NCI-H774 (cell line): ENCODE data around the gene ERN2.
"Not testable (repeated sequence)": the region's sequence is repeated elsewhere in the genome, so short reads cannot be mapped to it uniquely, and the experiment has no call there.

Experiments used
- DNase-seq: peaks from one replicate; lab custom pipeline; 2025; lab: John Stamatoyannopoulos, UW

ERN2 gene

DNA sequence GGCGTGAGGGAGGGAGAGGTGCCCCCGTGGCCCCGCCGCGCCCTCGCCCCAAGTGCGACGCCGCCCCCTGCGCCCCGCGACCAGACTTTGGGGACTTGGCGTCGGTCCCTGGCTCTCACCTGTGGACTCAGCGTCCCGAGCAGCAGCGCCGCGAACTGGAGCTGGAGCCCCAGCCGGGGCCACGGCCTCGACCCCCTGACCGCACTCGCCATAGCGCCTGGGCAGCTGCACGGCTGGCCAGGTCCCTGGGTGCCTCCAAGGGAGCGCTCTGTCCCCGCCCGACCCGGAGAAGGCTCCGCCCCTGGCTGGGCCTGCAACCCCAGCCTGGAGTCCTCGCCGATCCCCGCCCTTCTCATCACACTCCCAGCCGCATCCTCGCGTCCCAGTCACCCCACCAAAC lies at the start of gene ERN2:
Gene ERN2, minus strand, starts transcription at position 247 of the 400 bp plus-strand sequence. Its CDS starts 35 bp downstream, at position 212.
- DNase-seq, result no peak

DNA sequence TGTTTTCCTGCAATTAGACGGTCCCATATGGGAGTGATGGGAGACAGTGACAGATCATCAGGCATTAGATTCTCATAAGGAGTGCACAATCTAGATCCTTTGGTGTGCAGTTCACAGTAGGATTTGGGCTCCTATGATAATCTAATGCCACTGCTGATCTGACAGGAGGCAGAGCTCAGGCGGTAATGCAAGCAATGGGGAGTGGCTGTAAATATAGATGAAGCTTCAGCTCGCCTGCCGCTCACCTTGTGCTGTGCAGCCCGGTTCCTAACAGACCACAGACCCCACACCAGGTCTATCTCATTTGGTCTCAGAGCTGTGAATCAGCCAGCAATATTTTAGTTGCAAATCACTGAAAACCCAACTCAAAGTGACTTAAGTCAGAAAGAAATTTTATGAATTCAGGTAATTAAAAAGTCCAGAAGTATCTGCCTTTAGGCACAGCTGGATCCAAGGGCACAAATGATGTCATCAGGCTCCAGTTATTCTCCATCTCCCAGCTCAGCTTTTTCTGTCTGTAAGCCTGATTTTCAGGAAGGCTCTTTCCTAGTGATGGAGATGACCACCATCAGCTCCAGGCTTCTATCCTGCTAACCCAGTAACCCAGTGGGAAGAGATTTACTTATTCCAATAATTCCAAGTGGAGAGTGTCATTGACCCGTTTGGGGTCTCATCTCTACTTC lies 45.1 kb upstream of the ERN2 start:
- no peak for DNase-seq

DNA sequence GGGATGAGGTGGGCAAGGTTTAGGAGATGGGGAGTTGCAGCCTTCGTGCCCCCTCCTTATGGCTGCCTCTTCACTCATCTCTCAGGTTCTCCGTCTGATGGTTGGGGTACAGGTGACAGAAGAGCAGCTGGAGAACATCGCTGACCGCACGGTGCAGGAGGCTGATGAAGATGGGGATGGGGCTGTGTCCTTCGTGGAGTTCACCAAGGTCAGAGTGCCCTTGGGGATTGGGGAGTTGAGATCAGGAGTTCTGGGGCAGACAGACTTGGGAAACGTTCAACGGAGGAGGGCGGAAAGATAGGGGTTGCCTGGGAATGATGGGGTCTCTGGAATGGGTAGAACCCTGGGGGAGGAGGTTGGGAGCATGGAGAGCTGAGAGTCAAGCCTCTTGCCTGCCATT lies 44.1 kb upstream of the ERN2 start:
- no peak for DNase-seq

DNA sequence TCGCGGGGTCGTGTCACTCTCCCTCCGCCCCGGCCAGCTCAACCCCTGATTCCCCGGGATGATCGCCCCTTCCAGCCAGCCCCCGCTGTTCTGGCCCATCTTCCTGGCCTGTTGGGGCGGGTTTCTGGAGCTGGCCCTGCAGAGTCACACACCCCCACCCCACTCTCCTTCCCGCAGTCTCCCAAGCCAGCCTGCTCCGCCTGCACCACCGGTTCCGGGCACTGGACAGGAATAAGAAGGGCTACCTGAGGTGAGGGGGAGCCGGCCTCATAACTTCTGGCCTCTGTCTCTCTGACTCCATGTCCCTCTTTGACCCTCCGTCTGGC lies 42.4 kb upstream of the ERN2 start:
- no peak for DNase-seq

DNA sequence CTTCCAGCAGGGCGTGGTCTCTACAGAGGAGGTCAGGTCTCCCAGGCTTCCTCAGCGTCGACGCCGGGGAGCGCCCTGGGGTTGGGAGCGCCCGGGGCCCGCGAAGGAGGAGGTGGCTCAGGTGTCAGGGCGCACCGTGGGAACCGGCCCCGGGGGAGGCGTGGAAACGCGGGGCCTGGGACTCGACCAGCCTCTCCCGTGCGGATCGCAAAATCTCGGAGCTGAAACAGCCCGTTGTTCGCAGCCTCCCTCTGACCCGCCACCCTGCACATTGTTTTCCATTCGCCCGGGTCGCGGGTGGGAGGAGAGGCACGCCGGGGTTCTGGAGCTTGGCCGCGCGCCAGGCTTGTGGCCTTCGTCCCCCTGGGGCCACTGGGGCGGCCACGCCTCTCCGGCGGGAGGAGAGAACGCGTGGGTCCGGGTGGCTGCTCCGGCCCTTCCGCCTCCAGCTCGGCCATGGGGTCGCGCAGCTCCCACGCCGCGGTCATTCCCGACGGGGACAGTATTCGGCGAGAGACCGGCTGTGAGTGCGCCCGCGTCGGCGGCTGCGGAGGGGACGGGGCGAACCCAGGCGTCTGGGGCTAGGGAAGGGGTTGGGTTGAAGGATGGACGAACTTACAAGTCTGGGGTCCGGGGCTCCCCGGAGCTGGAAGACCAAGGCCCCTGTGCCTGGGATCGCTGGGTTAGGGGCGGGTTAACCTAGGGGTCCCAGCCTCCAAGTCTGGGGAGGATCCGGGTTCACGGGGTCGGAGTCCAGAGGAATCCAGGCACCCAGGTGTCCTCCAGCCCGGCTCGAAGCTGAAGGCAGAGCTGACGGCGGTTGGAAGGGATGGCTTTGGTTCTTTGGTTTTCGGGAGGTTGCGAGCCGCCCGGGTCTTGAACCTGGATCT lies 41.8 kb upstream of the ERN2 start, which contains the start of gene CHP2:
Gene CHP2, plus strand, starts transcription at position 433 of the 890 bp plus-strand sequence. Its CDS starts 24 bp downstream, at position 457.
- DNase-seq, result no peak

DNA sequence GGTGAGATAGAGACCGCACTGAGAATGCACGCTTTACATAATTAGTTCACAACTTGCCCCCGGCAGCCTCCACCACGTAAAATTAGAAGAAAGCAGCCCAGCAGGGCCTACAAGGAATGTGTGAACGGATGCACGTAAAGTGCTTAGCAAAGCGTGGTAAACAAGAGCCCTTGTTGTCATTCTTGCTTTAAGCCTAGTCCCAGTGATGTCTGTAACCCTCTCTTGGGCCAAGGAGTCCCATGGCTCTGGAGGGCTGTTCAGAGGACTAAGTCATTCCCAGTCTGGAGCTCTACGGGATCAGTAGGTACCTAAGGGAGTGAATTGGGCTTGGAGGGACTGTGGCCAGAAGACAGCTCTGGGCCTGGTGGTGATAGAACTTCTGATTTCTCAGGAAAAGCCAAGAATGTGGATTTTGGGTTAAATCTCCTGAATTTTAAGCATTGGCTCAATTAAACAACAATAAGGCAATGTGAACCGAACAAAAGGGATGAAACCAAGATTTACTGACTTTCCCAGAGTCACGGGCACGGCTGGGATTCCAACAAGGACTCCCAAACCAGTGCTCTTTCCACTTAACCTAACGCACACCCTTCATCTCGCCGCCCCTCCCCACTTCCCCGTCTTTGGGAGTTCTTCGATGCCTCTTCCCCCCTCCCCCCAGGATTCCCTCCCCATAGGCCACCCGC lies 41.0 kb upstream of the ERN2 start:
- DNase-seq, result no peak

DNA sequence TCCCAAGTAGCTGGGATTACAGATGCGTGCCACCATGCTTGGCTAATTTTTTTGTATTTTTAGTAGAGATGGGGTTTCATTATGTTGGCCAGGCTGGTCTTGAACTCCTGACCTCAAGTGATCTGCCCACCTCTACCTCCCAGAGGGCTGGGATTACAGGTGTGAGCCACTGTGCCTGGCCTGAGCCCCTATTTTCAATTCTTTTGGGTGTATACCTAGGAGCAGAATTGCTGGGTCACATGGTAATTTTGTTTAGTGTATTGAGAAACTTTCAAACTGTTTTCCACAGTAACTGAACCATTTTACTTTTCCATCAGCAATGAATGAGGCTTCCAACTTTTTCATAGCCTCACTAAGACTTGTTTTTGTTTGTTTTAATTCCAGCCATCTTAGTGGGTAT lies 38.0 kb upstream of the ERN2 start:
- not testable (repeated sequence) for DNase-seq

DNA sequence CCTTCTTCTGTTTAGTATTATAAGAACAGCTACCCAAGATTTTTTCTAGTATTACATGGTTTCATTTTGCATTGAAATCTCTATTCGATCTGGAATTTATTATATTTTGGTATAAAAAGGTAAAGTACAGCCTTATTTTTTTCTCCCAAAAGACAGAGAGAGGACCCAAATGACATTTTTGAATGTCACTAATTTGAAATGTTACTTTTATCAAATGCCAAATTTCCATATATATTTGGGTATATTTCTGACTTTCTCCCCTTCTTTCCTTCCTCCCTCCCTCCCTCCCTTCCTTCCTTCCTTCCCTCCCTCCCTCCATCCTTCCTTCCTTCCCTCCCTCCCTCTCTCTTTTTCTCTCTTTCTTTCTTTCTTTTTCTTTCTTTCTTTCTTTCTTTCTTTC lies 35.6 kb upstream of the ERN2 start:
- DNase-seq, result no peak

DNA sequence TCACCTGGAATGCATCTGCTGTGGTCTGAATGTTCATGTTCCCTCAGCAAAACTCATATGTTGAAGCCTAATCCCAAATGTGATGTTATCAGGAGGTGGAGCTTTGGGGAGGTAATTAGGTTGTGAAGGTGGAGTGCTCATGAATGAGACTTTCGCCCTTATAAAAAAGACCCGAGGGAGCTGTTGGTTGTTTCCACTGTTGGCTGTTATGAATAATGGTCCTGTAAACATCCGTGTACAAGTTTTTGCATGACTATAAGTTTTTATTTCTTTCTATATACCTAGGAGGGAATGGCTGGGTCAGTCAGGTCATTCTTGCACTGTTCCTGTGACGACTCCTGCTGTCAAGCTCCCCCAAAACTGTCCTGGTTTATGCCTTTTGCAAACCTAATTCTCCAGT lies 32.2 kb upstream of the ERN2 start:
- no peak for DNase-seq

DNA sequence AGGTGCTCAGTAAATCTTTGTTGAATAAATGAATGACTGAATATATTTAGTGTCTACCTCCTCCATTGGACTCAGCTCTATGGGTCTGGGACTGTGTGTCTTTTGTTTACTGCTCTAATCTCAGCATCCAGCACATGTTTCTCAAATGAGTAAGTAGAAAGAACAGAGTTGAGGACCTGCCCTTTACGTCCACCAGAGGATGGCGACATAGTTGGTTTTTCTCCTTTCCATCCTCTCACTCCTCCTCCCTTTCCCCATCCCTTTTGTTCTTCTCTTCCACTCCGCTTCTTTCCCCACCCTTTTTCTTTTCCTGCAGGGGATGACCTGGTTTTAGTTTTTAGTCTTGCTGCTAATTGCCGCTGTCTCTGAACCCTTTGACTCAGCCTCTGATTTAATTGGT lies 29.7 kb upstream of the ERN2 start:
- DNase-seq, result no peak

DNA sequence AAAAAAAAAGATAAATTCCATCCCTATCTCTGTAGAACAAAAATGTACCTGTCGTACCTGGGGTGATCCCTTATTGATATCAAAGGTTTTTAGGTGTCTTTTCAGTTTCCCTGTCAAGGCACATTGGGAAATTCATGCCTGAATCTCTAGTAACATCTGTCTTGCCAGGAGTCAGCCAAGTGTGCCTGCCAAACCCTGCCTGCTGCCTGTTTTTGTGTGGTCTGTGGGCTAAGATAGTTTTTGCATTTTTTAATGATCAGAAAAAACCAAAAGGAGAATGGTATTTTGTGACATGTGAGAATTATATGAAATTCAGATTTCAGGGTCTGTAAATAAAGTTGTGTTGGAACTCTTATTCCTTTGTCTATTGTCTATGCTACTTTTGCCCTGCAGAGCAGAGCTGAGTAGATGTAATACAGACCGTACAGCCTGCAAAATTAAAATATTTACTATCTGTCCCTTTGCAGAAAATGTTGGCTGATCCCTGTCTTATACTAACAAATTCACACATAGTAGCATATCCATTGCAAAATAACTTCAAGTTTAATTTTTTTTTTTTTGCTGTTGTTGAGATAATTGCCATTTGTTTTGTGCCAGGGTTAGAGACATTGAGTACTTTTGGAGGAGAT lies 28.8 kb upstream of the ERN2 start:
- DNase-seq, result no peak

DNA sequence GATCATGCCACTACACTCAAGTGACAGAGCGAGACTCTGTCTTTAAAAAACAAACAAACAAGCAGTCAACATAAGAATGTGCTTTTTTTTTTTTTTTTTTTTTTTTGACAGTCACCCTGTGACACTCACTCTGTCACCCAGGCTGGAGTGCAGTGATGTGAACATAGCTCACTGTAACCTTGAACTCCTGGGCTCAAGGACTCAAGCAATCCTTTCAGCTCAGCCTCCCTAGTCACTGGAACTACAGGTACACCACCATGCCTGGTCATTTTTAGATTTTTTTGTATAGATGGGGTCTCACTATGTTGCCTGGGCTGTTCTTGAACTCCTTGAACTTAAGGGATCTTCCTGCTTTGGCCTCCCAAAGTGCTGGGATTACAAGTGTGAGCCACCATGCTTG lies 26.5 kb upstream of the ERN2 start:
- DNase-seq, result no peak

DNA sequence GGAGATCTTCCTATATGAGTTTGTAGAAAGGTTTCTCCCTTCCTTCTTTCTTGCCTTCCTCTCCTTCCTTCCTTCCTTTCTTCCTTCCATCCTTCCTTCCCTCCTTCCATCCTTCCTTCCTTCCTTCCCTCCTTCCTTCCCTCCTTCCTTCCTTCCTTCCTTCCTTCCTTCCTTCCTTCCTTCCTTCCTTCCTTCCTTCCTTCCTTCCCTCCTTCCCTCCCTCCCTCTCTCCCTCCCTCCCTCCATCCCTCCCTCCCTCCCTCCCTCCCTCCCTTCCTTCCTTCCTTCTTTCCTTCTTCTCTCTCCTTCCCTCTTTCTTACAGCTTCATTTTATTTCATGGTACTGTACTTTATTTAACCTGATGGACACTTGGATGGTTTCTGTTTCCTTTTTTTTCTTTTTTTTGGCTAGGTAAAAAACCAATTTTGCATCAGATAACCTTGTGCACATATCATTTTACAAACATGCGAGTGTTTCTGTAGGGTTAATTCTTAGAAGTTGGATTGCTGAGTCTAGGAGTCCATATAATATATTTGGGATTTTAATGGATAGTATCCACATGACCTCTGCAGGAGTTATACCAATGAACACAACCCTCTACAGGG lies 24.5 kb upstream of the ERN2 start:
- not testable (repeated sequence) for DNase-seq

DNA sequence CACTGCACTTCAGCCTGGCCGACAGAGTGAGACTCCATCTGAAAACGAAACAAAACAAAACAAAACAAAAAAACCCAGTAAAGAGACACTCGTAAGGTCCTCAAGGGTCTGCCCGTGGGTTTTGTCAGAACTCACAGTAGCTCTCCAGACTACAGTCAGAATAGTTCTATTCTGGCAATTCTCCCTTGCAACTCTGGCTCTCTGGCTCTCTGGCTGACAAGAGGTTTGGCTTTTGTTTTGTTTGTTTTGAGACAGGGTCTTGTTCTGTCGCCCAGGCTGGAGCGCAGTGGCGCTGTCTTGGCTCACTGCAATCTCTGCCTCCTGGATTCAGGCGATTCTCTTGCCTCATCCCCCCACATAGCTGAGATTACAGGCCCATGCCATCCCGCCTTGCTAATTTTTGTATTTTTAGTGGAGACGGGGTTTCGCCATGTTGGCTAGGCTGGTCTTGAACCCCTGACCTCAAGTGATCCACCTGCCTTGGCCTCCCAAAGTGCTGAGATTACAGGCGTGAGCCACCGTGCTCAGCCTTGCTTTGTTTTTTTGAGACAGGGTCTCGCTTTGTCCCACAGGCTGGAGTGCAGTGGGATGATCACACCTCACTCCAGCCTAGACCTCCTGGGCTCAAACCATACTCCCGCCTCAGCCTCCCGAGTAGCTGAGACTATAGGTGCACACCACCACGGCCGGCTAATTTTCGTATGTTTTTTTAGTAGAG lies 21.3 kb upstream of the ERN2 start:
- no peak for DNase-seq

DNA sequence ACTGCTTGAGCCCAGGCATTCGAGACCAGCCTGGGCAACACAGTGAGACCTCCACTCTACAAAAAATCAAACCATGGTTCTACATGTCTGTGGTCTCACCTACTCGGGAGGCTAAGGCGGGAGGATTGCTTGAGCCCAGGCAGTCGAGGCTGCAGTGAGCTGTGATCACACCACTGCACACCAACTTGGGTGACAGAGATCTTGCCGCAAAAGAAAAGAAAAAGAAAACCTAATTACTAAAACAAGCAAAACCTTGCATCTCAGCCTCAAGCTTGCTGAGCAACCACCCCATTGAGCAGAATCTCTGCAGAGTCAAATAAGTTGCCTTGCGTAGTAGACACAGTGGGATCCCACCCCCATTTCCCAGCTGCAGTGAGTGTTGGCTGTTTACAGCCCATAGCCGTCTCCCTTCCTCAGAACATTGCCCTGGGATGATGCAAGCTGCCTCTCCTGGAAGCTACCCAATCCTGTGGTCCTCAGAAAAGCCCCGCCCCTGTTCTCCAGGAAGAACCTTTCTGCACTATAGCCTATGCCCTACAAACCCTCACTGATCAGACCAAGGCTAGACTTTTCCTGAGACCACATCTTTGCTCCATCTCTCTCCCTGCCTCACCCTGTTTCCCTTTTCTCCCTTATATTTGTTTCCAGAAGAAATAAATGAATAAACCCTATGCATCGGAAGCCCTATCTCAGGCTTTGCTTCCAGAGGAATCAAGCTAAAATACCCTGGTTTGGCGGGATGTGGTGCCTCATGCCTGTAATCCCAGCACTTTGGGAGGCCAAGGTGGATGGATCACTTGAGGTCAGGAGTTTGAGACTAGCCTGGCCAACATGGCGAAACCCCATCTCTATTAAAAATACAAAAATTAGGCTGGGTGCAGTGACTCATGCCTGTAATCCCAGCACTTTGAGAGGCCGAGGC lies 16.7 kb upstream of the ERN2 start:
- DNase-seq, result no peak

DNA sequence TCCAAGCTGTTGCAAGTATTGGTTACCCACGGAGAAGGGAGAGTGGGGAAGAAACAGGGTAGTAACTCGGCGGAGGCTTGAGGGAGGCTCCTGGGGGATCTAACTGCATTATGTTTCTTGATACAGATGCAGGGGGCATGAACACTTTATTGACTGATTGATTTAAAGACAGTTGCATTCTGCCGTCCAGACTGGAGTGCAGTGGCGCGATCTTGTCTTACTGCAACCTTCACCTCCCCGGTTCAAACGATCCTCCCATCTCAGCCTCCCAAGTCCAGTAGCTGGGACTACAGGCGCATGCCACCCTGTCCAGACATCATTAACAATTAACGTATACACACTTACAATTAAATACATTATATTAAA lies 15.1 kb upstream of the ERN2 start:
- no peak for DNase-seq

DNA sequence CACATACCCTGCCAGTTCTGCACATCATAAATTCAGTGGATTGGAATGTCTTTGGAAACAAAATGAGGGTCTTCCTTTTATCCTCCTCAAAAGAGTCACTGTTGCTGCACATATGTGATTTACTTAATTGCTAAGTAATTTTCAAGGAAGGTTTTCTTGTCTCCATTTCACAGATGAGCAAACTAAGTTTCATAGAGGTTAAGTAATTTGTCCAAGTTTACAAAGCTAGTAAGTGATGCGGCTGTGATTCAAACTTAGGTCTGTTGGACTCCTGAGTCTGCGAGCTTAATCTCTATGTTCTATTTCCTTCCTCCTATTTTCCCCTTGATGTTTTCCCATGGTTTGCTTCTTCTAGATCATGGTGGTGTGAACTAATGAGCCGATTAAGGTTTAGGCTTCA lies 13.7 kb upstream of the ERN2 start:
- DNase-seq, result no peak

DNA sequence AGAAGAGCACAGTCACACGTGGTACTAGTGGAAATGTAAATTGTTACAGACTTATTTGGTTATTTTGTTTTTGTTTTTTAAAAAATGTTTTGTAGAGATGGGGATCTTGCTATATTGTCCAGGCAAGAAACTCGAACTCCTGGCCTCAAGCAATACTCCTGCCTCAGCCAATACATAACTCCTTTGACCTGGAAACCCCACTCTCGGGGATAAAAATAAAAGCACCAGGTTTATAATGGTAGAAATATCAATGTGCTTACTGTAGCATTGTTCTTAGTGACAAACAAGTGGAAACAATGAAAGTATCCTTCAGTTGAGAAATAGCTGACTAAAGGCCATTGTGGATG lies 11.7 kb upstream of the ERN2 start:
- DNase-seq, result no peak

DNA sequence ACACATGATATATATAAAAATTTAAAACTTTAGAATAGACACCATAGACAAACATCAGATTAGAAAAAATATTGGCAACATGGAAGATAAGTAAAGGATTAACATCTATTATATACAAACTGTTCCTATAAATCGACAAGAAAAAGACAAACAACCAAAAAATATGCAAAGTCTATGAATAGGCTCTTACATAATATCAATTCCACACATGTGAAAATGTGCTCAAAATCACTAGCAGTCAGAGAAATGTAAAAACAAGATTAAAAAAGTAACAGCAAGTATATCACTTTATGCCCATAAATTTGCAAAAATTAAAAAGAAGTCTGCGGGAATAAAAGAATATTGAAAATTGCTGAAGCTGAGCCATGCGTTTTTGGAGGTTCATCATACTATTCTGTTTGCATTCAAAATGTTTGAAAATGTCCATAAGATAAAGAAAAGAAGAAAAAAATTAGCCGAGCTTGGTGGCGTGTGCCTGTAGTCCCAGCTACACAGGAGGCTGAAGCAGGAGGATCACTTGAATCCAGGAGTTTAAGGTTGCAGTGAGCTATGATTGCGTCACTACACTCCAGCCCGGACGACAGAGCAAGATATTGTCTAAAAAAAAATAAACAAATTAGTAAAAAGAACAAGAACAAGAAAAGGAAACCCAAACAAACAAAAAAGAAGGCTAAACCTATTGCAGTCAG lies 11.2 kb upstream of the ERN2 start:
- DNase-seq, result no peak
